ENCODE measurements around the gene CCDC12. TPM values are rescaled to one million over a fixed set of nuclear protein-coding genes. Genes with fewer than 3 reads are reported as not detected.

CCDC12 gene
- total and polyA plus RNA-seq, 12 donors: 33.2 to 145 (median 70.0) TPM

GRCh38 chr3:46952813-46953212, 23.7 kb downstream of the CCDC12 start:
- Histone ChIP-seq H3K4me3 (no peak overlapping the region), H3K4me1 (replicated peaks in 1 of 2) (peaks cover 47 to 79% of the 10 kb centered on the region in 2 donors), H3K9me3 (replicated peaks in 1 of 3) (no peaks in the 10 kb centered on the region), H3K36me3 (replicated peaks in 1 of 2) (no peaks in the 10 kb centered on the region), H3K27ac (peak overlapping the region in 1 of 5 donors; percentile 57), H3K27me3 (no peaks in the 10 kb centered on the region)
- intact Hi-C loops (cut with DNase I): no loop called here
- 60 to 87% (median 83%) methylated on average over 2 of the region's 2 CpGs for WGBS, 4 donors
- TF ChIP-seq CTCF (IDR thresholded peaks at IDR 0.05) (no peak), POLR2A (IDR thresholded peaks at IDR 0.05) (no peak)
- DNase-seq: no peak

- Histone ChIP-seq H3K36me3 (replicated peaks in 1 of 2) (no peaks in the 10 kb centered on the region), H3K9me3 (replicated peaks in 1 of 3) (no peaks in the 10 kb centered on the region), H3K4me3 (no peak overlapping the region), H3K27ac (peak overlapping the region in 2 of 5 donors; percentile 8 to 94), H3K4me1 (replicated peaks in 1 of 2) (peaks cover 65 to 92% of the 10 kb centered on the region in 2 donors), H3K27me3 (no peaks in the 10 kb centered on the region)
- TF ChIP-seq POLR2A (IDR thresholded peaks at IDR 0.05) (no peak), CTCF (IDR thresholded peaks at IDR 0.05) (no peak)
- peak in 1 of 7 donors; percentile 48 for DNase-seq
- WGBS, 4 donors: 33 to 43% (median 39%) methylated on average over 7 of the region's 7 CpGs
- intact Hi-C loops (cut with DNase I): no loop called here
Observed at GRCh38 chr3:46950650-46951241, 25.8 kb downstream of the CCDC12 start.

- Histone ChIP-seq H3K27ac (peak overlapping the region in 2 of 5 donors; percentile 92 to 94), H3K4me1 (replicated peaks in 1 of 2) (peaks cover 65 to 92% of the 10 kb centered on the region in 2 donors), H3K9me3 (replicated peaks in 1 of 3) (no peaks in the 10 kb centered on the region), H3K36me3 (replicated peaks in 1 of 2) (no peaks in the 10 kb centered on the region), H3K27me3 (no peaks in the 10 kb centered on the region), H3K4me3 (no peak overlapping the region)
- intact Hi-C loops (cut with DNase I): no loop called here
- 97 to 100% (median 98%) methylated on average over 1 to 2 of the region's 2 CpGs for WGBS, 4 donors
- DNase-seq: peak in 1 of 7 donors; percentile 16
- TF ChIP-seq POLR2A (IDR thresholded peaks at IDR 0.05) (no peak), CTCF (IDR thresholded peaks at IDR 0.05) (no peak)
Observed at GRCh38 chr3:46950177-46950576, 26.4 kb downstream of the CCDC12 start.

- peak; percentile 47 to 80 (median 60) for DNase-seq
- intact Hi-C loops (cut with DNase I): no loop called here
- no peak for TF ChIP-seq POLR2A (IDR thresholded peaks at IDR 0.05)
- TF ChIP-seq CTCF (IDR thresholded peaks at IDR 0.05): no peak
- Histone ChIP-seq H3K4me3 (no peak overlapping the region), H3K36me3 (replicated peaks in 1 of 2) (no peaks in the 10 kb centered on the region), H3K27me3 (no peaks in the 10 kb centered on the region), H3K4me1 (replicated peaks in 1 of 2) (peaks cover 67 to 92% of the 10 kb centered on the region in 2 donors), H3K27ac (peak overlapping the region; percentile 76 to 97 (median 92)), H3K9me3 (replicated peaks in 1 of 3) (no peaks in the 10 kb centered on the region)
- WGBS, 4 donors: 20 to 35% (median 27%) methylated on average over 4 to 6 of the region's 6 CpGs
Observed at GRCh38 chr3:46948830-46949671, 27.5 kb downstream of the CCDC12 start.

All from adrenal gland (tissue), 12 donors.